Dermis microvascular lymphatic vessel endothelial cell (primary cell): ENCODE data around the gene XRRA1. TPM values are rescaled to one million over a fixed set of nuclear protein-coding genes. Genes with fewer than 3 reads are reported as not detected.
"Not testable (repeated sequence)": the region's sequence is repeated elsewhere in the genome, so short reads cannot be mapped to it uniquely, and the experiment has no call there.

Experiments used
- DNase-seq, 2 donors: peaks; one replicate each; pipeline versions ENCODE4 v3.0.0 to v3.0.0-alpha.2; 2010; ENCODE audit warnings: low read depth in 2 of 2
- total RNA-seq: library from RNA; depleted of rRNA; stranded (reverse); fragments of >200 nt; gene quantifications from 2 replicates; pipeline ENCODE4 v1.2.1, GENCODE V29; 2014

The XRRA1 gene
- total RNA-seq, 1 donor from 2014 or later: 6.2 TPM

DNA sequence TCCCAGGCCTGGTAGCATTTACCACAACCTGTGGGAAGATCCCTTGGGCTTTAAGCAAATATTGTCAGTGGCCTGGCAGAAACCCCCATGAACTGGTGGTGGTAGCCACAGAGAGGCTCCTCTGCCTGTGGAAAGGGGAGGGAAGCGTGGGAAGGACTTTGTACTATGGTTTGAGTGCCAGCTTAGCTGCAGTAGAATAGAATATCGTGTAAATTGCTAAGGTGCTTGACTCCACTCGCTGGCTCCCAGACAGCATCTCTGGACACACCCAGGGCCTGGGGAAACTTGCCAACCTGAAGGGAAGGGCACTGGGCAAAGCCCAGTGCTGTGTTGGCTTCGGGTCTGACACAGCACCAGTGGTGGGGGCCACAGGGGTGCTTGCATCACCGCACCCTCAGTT is 52.6 kb downstream of the XRRA1 start:
- DNase-seq: no peak

- no peak for DNase-seq
Observed at GRCh38 chr11:74895340-74896116, 53.4 kb downstream of the XRRA1 start.

DNA sequence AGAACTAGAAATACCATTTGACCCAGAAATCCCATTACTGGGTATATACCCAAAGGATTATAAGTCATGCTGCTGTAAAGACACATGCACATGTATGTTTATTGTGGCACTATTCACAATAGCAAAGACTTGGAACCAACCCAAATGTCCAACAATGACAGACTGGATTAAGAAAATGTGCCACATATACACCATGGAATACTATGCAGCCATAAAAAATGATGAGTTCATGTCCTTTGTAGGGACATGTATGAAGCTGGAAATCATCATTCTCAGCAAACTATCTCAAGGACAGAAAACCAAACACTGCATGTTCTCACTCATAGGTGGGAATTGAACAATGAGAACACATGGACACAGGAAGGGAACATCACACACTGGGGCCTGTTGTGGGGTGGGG is 55.9 kb downstream of the XRRA1 start:
- DNase-seq: not testable (repeated sequence)

DNA sequence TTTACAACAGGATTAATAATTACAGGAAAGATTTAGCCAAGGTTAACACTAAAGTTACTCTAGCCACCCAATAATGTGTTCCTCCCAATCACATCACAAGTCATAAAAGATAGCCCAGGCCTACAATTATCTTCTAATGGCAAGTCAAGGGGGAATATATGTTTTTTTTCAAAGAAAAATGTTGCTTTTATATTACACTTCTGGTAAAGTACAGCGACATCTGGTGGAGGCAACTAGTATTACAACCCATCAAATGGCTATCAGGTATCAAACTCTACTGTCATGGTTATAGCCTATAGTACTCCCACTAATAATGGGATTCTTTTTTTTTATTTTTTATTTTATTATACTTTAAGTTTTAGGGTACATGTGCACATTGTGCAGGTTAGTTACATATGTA is 71.8 kb downstream of the XRRA1 start:
- DNase-seq: peak in 1 of 2 donors; percentile 26

- DNase-seq: no peak
Observed at GRCh38 chr11:74871037-74871436, 77.9 kb downstream of the XRRA1 start.

DNA sequence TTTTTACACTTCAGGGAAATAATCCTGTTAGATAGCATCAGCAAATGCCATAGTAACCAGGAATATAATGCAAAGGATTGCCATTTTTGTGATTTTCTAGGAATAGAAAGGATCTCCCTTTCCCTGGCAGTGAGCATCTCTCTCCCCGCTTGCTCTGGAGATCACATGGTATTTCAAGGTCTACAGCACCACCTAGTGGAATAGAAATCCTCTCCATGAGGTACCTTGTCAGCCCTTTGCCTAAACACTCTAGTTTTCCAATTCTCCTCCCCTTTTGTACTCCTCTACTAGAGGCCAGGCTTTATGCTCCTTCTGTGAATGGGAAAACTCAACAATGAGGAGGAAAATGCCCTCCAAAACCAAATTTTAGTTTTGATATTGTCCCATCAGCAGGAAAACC is 78.4 kb downstream of the XRRA1 start:
- peak; percentile 66 to 77 for DNase-seq

DNA sequence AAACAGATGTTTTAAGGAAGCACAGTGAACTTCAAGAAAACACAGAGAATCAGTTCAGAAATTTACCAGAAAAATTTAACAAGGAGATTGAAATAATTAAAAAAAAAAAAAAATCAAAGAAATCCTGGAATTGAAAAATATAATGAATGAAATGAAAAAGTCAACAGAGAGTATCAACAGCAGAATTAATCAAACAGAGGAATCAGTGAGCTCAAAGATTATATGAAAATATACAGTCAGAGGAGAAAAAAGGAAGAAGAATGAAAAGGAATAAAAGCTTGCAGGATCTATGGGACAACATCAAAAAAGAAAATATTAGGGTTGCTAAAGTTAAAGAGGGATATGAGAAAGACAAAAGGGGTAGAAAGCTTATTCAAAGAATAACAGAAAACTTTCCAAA is 82.3 kb downstream of the XRRA1 start:
- DNase-seq: no peak

GRCh38 chr11:74863410-74863809 is 85.5 kb downstream of the XRRA1 start:
- no peak for DNase-seq

- DNase-seq: no peak
Observed at GRCh38 chr11:74860743-74861142, 88.1 kb downstream of the XRRA1 start.

DNA sequence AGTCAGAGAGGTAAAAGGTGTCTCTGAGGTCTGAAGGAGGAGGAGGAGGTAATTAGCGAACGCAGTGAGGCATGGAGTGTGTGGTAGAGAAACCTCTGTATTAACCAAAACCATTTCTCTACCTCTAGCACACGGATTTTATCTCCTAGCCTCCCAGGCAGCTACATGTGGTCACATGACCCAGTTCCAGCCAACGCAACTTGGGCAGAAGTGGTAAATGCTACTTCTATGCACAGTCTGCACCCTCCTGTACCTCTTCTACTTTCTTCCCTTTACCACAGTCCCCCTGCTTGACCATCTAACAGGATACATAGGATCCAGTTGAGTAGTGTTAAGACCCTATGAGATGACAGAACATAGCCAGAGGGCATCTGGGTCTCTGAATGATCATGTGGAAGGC is 95.7 kb downstream of the XRRA1 start:
- DNase-seq: no peak

DNA sequence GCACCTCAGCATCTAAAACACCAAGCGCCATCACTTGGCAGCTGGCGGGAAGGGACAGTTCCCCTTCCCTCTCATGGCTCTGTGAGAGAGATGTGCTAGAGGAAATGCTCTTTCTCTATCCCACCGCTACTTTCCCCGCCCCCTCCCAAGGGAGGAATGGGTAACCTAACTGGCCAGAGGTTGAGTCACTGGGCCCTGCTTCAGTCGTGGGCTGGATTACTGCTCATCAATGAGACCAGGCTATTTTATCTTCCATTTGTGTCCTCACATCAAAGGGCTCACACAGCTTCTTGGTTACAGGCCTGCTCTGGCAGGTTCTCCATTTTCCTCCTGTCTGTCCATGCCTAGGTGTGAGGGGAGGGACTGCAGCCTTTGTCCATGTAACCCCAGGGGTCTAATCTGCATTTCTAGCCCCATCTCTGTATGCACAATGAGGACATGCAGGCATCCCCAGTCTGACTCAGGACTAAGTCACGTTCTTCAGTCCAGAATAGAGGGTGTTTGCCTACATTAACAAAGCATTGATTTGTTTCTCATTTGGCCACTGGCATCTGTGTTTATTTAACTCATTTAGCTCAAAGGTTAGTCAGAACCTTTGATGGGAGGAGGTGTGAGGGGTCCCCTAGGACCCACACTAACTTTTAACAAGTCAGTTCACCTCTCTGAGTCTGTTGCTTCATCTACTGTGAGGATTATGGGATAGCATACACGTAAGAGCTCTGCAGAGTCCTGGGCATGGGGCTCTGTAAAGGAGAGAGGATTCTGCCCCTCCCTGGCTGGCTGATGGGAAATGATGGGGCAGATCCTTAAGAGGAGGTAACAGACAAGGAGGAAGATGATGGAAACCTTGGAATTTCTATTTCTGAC is 99.1 kb downstream of the XRRA1 start:
- no peak for DNase-seq

GRCh38 chr11:74847895-74848294 is 101.0 kb downstream of the XRRA1 start:
- DNase-seq: no peak

GRCh38 chr11:74847395-74847794 is 101.5 kb downstream of the XRRA1 start:
- DNase-seq: no peak

GRCh38 chr11:74846770-74847169 is 102.1 kb downstream of the XRRA1 start:
- DNase-seq: peak; percentile 12 to 76

DNA sequence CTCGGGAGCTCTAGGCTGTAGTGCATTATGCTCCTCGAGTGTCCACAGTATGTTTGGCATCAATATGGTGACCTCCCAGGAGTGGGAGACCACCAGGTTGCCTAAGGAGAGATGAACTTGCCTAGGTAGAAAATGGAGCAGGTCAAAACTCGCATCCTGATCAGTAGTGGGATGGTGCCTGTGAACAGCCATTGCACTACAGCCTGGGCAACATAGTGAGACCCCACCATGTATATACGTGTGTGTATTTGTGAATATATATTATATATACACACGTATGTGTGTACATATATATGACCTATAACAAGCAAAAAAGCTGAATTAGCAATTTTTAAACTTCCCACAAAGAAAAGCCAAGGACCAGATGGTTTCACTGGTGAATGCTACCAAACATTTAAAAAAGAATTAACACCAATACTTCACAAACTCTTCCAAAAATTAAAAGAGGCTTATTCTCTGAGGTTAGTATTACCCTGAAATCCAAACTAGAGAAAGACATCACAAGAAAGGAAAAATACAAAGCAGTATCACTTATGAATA is 102.8 kb downstream of the XRRA1 start:
- DNase-seq: no peak

DNA sequence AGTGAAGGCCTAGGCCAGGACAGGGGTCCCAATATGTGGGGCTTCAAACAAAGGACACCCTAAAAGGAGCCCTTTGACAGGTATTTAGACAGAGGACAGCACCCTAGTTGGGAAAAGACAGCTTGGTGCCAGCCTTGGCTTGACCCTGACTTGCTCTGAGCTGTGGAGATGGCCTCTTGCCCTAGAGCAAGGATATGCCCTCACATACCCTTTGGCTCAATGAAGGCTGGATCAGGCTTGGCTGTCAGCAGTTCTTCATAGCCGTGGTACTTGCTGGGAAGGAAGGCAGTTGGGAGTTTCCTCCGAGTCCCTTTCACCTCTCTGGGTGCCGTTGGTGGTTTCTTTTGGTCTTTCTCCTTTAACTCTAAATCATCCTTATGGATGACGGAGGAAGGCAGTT is 104.0 kb downstream of the XRRA1 start:
- DNase-seq: no peak

GRCh38 chr11:74844072-74844471 is 104.8 kb downstream of the XRRA1 start:
- DNase-seq: no peak

DNA sequence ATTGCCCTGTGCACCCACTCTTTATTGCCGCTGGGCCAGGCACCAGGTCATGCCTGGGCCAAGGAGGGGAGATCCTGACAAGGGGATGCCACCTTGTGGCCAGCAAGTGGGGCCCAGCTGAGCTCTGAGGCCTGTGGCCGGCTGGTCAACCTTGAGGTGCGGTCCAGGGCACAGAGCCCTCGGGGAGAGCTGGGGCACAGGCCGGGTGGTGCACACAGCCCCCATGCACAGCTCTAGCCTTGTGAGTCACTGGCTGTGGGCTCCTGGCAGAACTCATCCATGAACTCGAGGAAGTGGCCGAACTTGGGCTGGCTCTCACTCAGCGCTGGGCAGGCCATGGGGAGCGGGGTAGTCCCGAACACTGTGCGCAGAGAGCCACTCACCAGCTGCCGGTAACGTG is 105.9 kb downstream of the XRRA1 start:
- DNase-seq: no peak

GRCh38 chr11:74840486-74840885 is 108.4 kb downstream of the XRRA1 start:
- DNase-seq: peak in 1 of 2 donors; percentile 58

GRCh38 chr11:74839971-74840370 is 108.9 kb downstream of the XRRA1 start:
- peak in 1 of 2 donors; percentile 37 for DNase-seq

DNA sequence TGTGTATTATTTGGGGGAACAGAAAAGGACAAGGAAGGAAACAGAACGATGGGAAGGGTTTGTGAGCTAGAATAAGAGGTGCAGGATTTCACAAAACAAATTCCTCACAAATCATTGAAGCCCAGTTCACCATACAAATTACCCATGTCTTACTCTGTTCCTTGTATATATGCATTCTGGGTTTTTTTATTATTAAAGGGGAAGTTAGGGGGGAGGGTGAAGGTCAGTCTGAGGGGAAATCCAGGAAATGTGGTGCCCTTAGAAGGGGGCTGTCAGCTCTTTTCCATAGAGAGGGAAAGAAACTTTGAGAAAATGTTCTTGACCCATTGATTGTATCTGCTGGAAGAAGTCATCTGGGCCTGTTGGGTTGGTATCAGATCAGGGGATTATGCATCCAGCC is 109.4 kb downstream of the XRRA1 start:
- DNase-seq: no peak

DNA sequence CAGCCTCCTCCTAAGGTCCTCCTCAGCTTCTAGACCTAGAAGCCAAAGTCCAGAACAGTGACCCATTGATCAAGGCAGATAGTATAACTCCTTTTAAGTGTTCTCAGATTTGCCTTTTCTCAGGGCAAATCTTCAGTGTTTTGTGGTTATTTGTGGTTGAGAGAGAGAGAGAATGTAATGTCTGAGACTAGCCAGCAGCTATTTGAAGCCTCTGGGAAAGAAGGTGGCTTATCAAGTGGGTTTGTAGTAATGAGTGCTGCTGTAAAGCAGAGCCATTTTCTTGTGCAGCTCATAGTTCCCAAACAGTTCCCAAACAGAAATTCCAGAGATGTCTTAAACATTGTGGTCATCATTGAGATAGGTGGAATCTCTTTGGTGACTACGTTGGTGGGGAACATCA is 110.7 kb downstream of the XRRA1 start:
- no peak for DNase-seq
